GM23338 (cell line): ENCODE results near the gene CAPN9. TPM values are rescaled to one million over a fixed set of nuclear protein-coding genes. Genes with fewer than 3 reads are reported as not detected.
"Not testable (repeated sequence)": the region's sequence is repeated elsewhere in the genome, so short reads cannot be mapped to it uniquely, and the experiment has no call there.

ENCODE experiments used
- ATAC-seq: fragments of 200-7000 bp; cut with Tn5 transposase; 3 replicates; pipeline ENCODE4 v1.9.1; 2020
- DNase-seq: peaks from one replicate; pipeline ENCODE4 v3.0.0-alpha.2; 2015; ENCODE audit warnings: low spot score
- H2AFZ ChIP-seq: fragments of 200-600 bp; sonication (generic); 2 replicates; pipeline ENCODE4 v1.8.0; 2016; ENCODE audit warnings: antibody characterized with exemption, mild to moderate bottlenecking, moderate library complexity
- H3F3A ChIP-seq: fragments of 200-600 bp; sonication (generic); replicated peaks from 2 replicates; pipeline ENCODE4 v1.8.0; 2017; ENCODE audit warnings: antibody characterized with exemption, mixed run types, low read depth
- H3K27ac ChIP-seq: fragments of 200-600 bp; sonication (generic); 2 replicates; pipeline ENCODE4 v1.6.1; 2016; ENCODE audit warnings: low read depth
- H3K27me3 ChIP-seq: fragments of 200-600 bp; sonication (generic); 2 replicates; pipeline ENCODE4 v1.8.0; 2016; ENCODE audit warnings: mild to moderate bottlenecking, mixed run types, moderate library complexity; ENCODE audit not compliant: insufficient read depth
- H3K36me3 ChIP-seq: fragments of 200-600 bp; sonication (generic); 2 replicates; pipeline ENCODE4 v1.8.0; 2016; ENCODE audit warnings: mild to moderate bottlenecking; ENCODE audit not compliant: insufficient read depth
- H3K4me1 ChIP-seq: fragments of 200-600 bp; sonication (generic); 2 replicates; pipeline ENCODE4 v1.8.0; 2016; ENCODE audit warnings: mild to moderate bottlenecking, moderate library complexity; ENCODE audit not compliant: insufficient read depth
- H3K4me2 ChIP-seq: fragments of 200-600 bp; sonication (generic); 2 replicates; pipeline ENCODE4 v1.7.1; 2017; ENCODE audit warnings: mixed run types
- H3K4me3 ChIP-seq: fragments of 200-600 bp; sonication (generic); 2 replicates; pipeline ENCODE4 v1.6.1; 2016; ENCODE audit warnings: mixed run types
- H3K79me2 ChIP-seq: fragments of 200-600 bp; sonication (generic); replicated peaks from 2 replicates; pipeline ENCODE4 v1.8.0; 2017; ENCODE audit warnings: mild to moderate bottlenecking; ENCODE audit not compliant: insufficient read depth
- H3K9me2 ChIP-seq: fragments of 200-600 bp; sonication (generic); 2 replicates; pipeline ENCODE4 v1.8.0; 2017; ENCODE audit not compliant: insufficient read depth
- H4K20me1 ChIP-seq: fragments of 200-600 bp; sonication (generic); replicated peaks from 2 replicates; pipeline ENCODE4 v1.8.0; 2017; ENCODE audit warnings: mild to moderate bottlenecking; ENCODE audit not compliant: insufficient read depth
- H3K27ac Mint-ChIP-seq: 2 replicates; pipeline ENCODE4 v1.8.0; 2020; ENCODE audit warnings: inconsistent platforms, mild to moderate bottlenecking, moderate library complexity, mixed read lengths
- H3K27me3 Mint-ChIP-seq: 3 replicates; pipeline ENCODE4 v1.8.0; 2022; ENCODE audit warnings: low read depth, mild to moderate bottlenecking, moderate library complexity, mixed read lengths, inconsistent platforms; ENCODE audit not compliant: insufficient read depth, poor library complexity
- H3K36me3 Mint-ChIP-seq: 3 replicates; pipeline ENCODE4 v1.8.0; 2021; ENCODE audit warnings: low read depth, mild to moderate bottlenecking, inconsistent platforms, moderate library complexity, mixed read lengths
- H3K4me1 Mint-ChIP-seq: 3 replicates; pipeline ENCODE4 v1.8.0; 2020; ENCODE audit warnings: mild to moderate bottlenecking, inconsistent platforms, mixed read lengths
- H3K4me3 Mint-ChIP-seq: 3 replicates; pipeline ENCODE4 v1.8.0; 2021; ENCODE audit warnings: moderate library complexity, mild to moderate bottlenecking, inconsistent platforms, mixed read lengths
- H3K9me3 Mint-ChIP-seq: 3 replicates; pipeline ENCODE4 v1.8.0; 2020; ENCODE audit warnings: moderate library complexity, mild to moderate bottlenecking, inconsistent platforms, mixed read lengths
- CREB1 ChIP-seq: fragments of 250-450 bp; sonication (Bioruptor Pico); IDR thresholded peaks from 2 replicates; pipeline ENCODE4 v1.5.0; 2020; ENCODE audit warnings: low read depth, mild to moderate bottlenecking, moderate library complexity
- ETS1 ChIP-seq: IDR thresholded peaks from 2 replicates; pipeline ENCODE4 v1.6.1; 2016; ENCODE audit warnings: antibody characterized with exemption
- EZH2 ChIP-seq: fragments of 200-600 bp; sonication (generic); IDR thresholded peaks from one replicate; pipeline ENCODE4 v1.8.0; 2017; ENCODE audit warnings: antibody characterized with exemption, mild to moderate bottlenecking, low read depth; ENCODE audit not compliant: unreplicated experiment
- EZH2phosphoT487 ChIP-seq: fragments of 200-600 bp; sonication (generic); IDR thresholded peaks from one replicate; pipeline ENCODE4 v1.8.1; 2018; ENCODE audit warnings: antibody characterized with exemption; ENCODE audit not compliant: unreplicated experiment
- STAT1 ChIP-seq: IDR thresholded peaks from one replicate; pipeline ENCODE4 v1.6.1; 2016; ENCODE audit warnings: antibody characterized with exemption; ENCODE audit not compliant: unreplicated experiment
- ZNF114 ChIP-seq: fragments of 250-450 bp; sonication (Bioruptor Pico); IDR thresholded peaks from 2 replicates; pipeline ENCODE4 v1.5.0; 2020; ENCODE audit warnings: mild to moderate bottlenecking, moderate library complexity
- ZNF331 ChIP-seq: fragments of 250-450 bp; sonication (Bioruptor Pico); IDR thresholded peaks from 2 replicates; pipeline ENCODE4 v1.5.0; 2020; ENCODE audit warnings: low read depth, mild to moderate bottlenecking, moderate library complexity
- polyA plus RNA-seq: library from polyadenylated mRNA; unstranded; fragments of >200 nt; fragmentation: Nextera tagmentation; extraction: Ambion mirVana; gene quantifications from 2 replicates; pipeline ENCODE4 v1.2.1, GENCODE V29; 2016
- total RNA-seq: library from RNA; depleted of rRNA; stranded (reverse); fragments of >200 nt; shearing (Covaris generic); gene quantifications from 2 replicates; pipeline ENCODE4 v1.2.3, GENCODE V29; 2014
- TF ChIP-seq, protein P1 (sequence below): fragments of 250-450 bp; sonication (Bioruptor Pico); IDR thresholded peaks from 2 replicates; pipeline ENCODE4 v1.5.0; 2020; ENCODE audit warnings: mild to moderate bottlenecking, moderate library complexity

CAPN9 gene
- total and polyA plus RNA-seq, 2 experiments from 2014 or later, result 0.07 TPM; not detected in 1

DNA sequence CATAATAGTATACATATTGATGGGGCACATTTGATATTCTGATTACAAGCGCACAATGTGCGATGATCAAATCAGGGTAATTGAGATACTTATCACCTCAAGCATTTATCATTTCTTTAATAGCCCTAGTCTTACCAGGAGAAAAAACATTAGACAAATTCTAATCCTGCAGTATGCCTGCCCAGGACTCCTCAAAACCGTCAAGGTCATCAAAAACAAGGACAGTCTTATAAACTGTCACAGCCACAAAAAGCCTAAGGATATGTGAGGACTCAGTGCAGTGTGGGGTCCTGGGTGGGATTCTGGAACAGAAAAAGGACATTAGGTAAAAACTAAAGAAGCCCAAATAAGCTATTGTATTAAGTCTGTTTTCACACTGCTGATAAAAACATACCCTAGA, 19.1 kb downstream of the CAPN9 start (continued):
- TF ChIP-seq, protein P1, sequence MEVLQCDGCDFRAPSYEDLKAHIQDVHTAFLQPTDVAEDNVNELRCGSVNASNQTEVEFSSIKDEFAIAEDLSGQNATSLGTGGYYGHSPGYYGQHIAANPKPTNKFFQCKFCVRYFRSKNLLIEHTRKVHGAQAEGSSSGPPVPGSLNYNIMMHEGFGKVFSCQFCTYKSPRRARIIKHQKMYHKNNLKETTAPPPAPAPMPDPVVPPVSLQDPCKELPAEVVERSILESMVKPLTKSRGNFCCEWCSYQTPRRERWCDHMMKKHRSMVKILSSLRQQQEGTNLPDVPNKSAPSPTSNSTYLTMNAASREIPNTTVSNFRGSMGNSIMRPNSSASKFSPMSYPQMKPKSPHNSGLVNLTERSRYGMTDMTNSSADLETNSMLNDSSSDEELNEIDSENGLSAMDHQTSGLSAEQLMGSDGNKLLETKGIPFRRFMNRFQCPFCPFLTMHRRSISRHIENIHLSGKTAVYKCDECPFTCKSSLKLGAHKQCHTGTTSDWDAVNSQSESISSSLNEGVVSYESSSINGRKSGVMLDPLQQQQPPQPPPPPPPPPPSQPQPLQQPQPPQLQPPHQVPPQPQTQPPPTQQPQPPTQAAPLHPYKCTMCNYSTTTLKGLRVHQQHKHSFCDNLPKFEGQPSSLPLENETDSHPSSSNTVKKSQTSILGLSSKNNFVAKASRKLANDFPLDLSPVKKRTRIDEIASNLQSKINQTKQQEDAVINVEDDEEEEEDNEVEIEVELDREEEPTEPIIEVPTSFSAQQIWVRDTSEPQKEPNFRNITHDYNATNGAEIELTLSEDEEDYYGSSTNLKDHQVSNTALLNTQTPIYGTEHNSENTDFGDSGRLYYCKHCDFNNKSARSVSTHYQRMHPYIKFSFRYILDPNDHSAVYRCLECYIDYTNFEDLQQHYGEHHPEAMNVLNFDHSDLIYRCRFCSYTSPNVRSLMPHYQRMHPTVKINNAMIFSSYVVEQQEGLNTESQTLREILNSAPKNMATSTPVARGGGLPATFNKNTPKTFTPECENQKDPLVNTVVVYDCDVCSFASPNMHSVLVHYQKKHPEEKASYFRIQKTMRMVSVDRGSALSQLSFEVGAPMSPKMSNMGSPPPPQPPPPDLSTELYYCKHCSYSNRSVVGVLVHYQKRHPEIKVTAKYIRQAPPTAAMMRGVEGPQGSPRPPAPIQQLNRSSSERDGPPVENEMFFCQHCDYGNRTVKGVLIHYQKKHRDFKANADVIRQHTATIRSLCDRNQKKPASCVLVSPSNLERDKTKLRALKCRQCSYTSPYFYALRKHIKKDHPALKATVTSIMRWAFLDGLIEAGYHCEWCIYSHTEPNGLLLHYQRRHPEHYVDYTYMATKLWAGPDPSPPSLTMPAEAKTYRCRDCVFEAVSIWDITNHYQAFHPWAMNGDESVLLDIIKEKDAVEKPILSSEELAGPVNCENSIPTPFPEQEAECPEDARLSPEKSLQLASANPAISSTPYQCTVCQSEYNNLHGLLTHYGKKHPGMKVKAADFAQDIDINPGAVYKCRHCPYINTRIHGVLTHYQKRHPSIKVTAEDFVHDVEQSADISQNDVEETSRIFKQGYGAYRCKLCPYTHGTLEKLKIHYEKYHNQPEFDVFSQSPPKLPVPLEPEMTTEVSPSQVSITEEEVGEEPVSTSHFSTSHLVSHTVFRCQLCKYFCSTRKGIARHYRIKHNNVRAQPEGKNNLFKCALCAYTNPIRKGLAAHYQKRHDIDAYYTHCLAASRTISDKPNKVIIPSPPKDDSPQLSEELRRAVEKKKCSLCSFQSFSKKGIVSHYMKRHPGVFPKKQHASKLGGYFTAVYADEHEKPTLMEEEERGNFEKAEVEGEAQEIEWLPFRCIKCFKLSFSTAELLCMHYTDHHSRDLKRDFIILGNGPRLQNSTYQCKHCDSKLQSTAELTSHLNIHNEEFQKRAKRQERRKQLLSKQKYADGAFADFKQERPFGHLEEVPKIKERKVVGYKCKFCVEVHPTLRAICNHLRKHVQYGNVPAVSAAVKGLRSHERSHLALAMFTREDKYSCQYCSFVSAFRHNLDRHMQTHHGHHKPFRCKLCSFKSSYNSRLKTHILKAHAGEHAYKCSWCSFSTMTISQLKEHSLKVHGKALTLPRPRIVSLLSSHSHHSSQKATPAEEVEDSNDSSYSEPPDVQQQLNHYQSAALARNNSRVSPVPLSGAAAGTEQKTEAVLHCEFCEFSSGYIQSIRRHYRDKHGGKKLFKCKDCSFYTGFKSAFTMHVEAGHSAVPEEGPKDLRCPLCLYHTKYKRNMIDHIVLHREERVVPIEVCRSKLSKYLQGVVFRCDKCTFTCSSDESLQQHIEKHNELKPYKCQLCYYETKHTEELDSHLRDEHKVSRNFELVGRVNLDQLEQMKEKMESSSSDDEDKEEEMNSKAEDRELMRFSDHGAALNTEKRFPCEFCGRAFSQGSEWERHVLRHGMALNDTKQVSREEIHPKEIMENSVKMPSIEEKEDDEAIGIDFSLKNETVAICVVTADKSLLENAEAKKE (CRISPR knock-in tag), result no peak
- TF ChIP-seq EZH2phosphoT487 (no peak), ETS1 (no peak), ZNF331 (CRISPR knock-in tag) (no peak), ZNF114 (CRISPR knock-in tag) (no peak), CREB1 (CRISPR knock-in tag) (no peak), STAT1 (no peak), EZH2 (no peak)

GRCh38 chr1:230767859-230768612, 20.8 kb downstream of the CAPN9 start:
- not testable (repeated sequence) for H3F3A ChIP-seq, H3K4me1 Mint-ChIP-seq, H3K27me3 Mint-ChIP-seq, H3K4me3 ChIP-seq, H2AFZ ChIP-seq, H4K20me1 ChIP-seq, ATAC-seq, H3K4me2 ChIP-seq, H3K36me3 ChIP-seq, H3K27ac ChIP-seq, H3K79me2 ChIP-seq, H3K4me1 ChIP-seq, H3K9me2 ChIP-seq, H3K27me3 ChIP-seq, H3K9me3 Mint-ChIP-seq, H3K4me3 Mint-ChIP-seq, H3K27ac Mint-ChIP-seq, DNase-seq, H3K36me3 Mint-ChIP-seq
